Measurements from ENCODE around the gene LIPJ.

DNA sequence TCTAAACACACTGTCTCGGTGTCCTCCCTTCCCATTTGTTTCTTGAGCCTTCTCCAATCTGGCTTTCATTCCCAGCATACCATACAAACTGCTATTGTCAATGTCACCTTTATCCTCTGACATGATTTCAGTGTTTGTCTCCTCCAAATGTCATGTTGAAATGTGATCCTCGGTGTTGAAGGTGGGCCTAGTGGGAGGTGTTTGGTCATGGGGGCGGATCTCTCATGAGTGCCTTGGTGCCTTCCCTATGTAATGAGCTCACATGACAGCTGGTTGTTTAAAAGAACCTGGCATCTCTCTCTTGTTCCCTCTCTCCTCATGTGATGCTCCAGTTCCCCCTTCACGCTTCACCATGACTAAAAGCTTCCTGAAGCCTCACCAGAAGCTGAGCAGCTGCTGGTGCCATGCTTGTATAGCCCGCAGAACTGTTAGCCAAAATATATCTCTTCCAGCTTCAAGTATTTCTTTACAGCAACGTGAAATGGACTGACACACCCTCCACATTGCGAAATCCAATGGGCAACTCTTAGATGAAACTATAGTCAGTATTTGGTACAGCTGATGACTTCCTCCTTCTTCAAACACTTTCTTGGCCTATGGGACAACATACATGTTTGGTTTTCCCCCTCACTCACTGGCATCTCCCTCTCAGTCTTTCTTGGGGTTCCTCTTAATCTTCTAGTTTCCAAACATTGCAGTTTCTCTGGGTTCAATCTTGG, 31.2 kb upstream of the LIPJ start:
- no peak for TF ChIP-seq FOXP1 (CRISPR knock-in tag; IDR thresholded peaks at IDR 0.05; ENCODE audit: borderline replicate concordance)
- TF ChIP-seq, protein P1, sequence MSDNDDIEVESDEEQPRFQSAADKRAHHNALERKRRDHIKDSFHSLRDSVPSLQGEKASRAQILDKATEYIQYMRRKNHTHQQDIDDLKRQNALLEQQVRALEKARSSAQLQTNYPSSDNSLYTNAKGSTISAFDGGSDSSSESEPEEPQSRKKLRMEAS (CRISPR knock-in tag; IDR thresholded peaks at IDR 0.05): no peak
- no peak for TF ChIP-seq ZNF121 (CRISPR knock-in tag; IDR thresholded peaks at IDR 0.05)
- TF ChIP-seq SP1 (CRISPR knock-in tag; conservative IDR thresholded peaks at IDR 0.05): no peak
- TF ChIP-seq, protein P2, sequence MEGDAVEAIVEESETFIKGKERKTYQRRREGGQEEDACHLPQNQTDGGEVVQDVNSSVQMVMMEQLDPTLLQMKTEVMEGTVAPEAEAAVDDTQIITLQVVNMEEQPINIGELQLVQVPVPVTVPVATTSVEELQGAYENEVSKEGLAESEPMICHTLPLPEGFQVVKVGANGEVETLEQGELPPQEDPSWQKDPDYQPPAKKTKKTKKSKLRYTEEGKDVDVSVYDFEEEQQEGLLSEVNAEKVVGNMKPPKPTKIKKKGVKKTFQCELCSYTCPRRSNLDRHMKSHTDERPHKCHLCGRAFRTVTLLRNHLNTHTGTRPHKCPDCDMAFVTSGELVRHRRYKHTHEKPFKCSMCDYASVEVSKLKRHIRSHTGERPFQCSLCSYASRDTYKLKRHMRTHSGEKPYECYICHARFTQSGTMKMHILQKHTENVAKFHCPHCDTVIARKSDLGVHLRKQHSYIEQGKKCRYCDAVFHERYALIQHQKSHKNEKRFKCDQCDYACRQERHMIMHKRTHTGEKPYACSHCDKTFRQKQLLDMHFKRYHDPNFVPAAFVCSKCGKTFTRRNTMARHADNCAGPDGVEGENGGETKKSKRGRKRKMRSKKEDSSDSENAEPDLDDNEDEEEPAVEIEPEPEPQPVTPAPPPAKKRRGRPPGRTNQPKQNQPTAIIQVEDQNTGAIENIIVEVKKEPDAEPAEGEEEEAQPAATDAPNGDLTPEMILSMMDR (IDR thresholded peaks at IDR 0.05): no peak
